Adrenal gland (tissue), 5 donors: Measurements from ENCODE around the gene MARCHF10.

Source experiments
- CTCF ChIP-seq, 6 experiments: fragments of 450-650 bp in 4 of 6; fragments of 200-600 bp in 2 of 6; sonication (generic) in 1 of 6; IDR thresholded peaks; 1 replicate in 5 of 6; 2 replicates in 1 of 6; pipeline versions ENCODE4 v1.5.1 to v1.8.0; 2016 to 2021; ENCODE audit warnings: antibody characterized with exemption in 6 of 6, mild to moderate bottlenecking in 2 of 6, moderate library complexity in 1 of 6
- POLR2A ChIP-seq, 2 donors: fragments of 450-650 bp; IDR thresholded peaks; one replicate each; pipeline ENCODE4 v1.6.1; 2017; ENCODE audit warnings: antibody characterized with exemption in 2 of 2, mild to moderate bottlenecking in 2 of 2, moderate library complexity in 1 of 2
- donor health status: DM: no; HTN: no; CAD: no.

- no peak for TF ChIP-seq CTCF (IDR thresholded peaks at IDR 0.05)
- TF ChIP-seq POLR2A (IDR thresholded peaks at IDR 0.05), result no peak
These were observed 54.6 kb downstream of the MARCHF10 start for GRCh38 chr17:62753562-62753961.
